Panc1 (cell line): ENCODE results near the gene EMX1. TPM values are rescaled to one million over a fixed set of nuclear protein-coding genes. Genes with fewer than 3 reads are reported as not detected.

ENCODE experiments used
- ATAC-seq: fragments of 200-7000 bp; cut with Tn5 transposase; 2 replicates; pipeline ENCODE4 v1.9.1; 2020; ENCODE audit warnings: mild to moderate bottlenecking, moderate library complexity
- BruUV-seq: library from RNA; stranded (reverse); fragments of 400-500 nt; replicated peaks from 2 replicates; lab custom pipeline; 2021; lab: Mats Ljungman, UMichigan
- CTCF ChIA-PET: fragments of 300-600 bp; sonication (Branson Sonifier 250); formaldehyde crosslinking; loops from one replicate; lab custom pipeline; 2022; ENCODE audit warnings: antibody characterized with exemption; lab: Charles Lee
- POLR2A ChIA-PET: fragments of 300-600 bp; sonication (Branson Sonifier 250); formaldehyde crosslinking; loops from one replicate; lab custom pipeline; 2022; ENCODE audit warnings: antibody characterized with exemption; lab: Charles Lee
- DNase-seq: peaks from one replicate; pipeline ENCODE4 v3.0.0-alpha.2; 2010; ENCODE audit warnings: low read depth, low spot score
- H3K27ac ChIP-seq: 2 replicates; pipeline ENCODE4 v1.5.1; 2011; ENCODE audit warnings: mild to moderate bottlenecking, low read length, inconsistent platforms
- H3K27me3 ChIP-seq: fragments of 200-500 bp; sonication (Bioruptor generic); 2 replicates; pipeline ENCODE4 v1.6.0; 2014; ENCODE audit warnings: low read length, inconsistent platforms; ENCODE audit not compliant: control insufficient read depth, insufficient read depth
- H3K36me3 ChIP-seq: fragments of 200-500 bp; sonication (Bioruptor generic); 2 replicates; pipeline ENCODE4 v1.5.1; 2014; ENCODE audit warnings: inconsistent platforms, mild to moderate bottlenecking, low read length, moderate library complexity; ENCODE audit not compliant: control insufficient read depth, insufficient read depth
- H3K4me1 ChIP-seq: 2 replicates; pipeline ENCODE4 v1.5.1; 2011; ENCODE audit warnings: inconsistent platforms, mild to moderate bottlenecking, low read length, moderate library complexity; ENCODE audit not compliant: control insufficient read depth, insufficient read depth
- H3K4me3 ChIP-seq, 2 experiments: 2 replicates each; pipeline ENCODE4 v1.5.1; 2011 to 2012; ENCODE audit warnings: low read depth in 2 of 2, low read length in 2 of 2, mild to moderate bottlenecking in 2 of 2, inconsistent platforms in 1 of 2, moderate library complexity in 1 of 2
- H3K9me3 ChIP-seq: fragments of 200-500 bp; sonication (Bioruptor generic); 2 replicates; pipeline ENCODE4 v1.5.1; 2014; ENCODE audit warnings: low read depth, mild to moderate bottlenecking, inconsistent platforms, low read length, moderate library complexity; ENCODE audit not compliant: control insufficient read depth, insufficient read depth
- POLR2AphosphoS5 ChIP-seq: IDR thresholded peaks from 2 replicates; pipeline ENCODE4 v1.6.1; 2012; ENCODE audit warnings: mild to moderate bottlenecking, low read depth, low read length, moderate library complexity
- SIN3A ChIP-seq: IDR thresholded peaks from 2 replicates; pipeline ENCODE4 v1.6.1; 2012; ENCODE audit warnings: low read depth, mild to moderate bottlenecking, low read length, moderate library complexity, borderline replicate concordance; ENCODE audit not compliant: insufficient read depth
- TCF7L2 ChIP-seq: IDR thresholded peaks from 2 replicates; pipeline ENCODE4 v1.6.1; 2011; ENCODE audit warnings: mild to moderate bottlenecking, low read depth, low read length, inconsistent platforms
- in situ Hi-C: cut with HindIII; loops from 2 replicates; pipeline ENCODE4 v1.10.0; 2016; ENCODE audit warnings: low sequenced_read_pairs, low pct_unique_long_range_greater_than_20kb
- intact Hi-C: fragments of 100-400 bp; cut with micrococcal nuclease; formaldehyde crosslinking; loops from one replicate; pipeline ENCODE4 v1.10.0; 2022; ENCODE audit not compliant: unreplicated experiment
- total RNA-seq: library from RNA; stranded (reverse); gene quantifications from one replicate; pipeline ENCODE4 v1.2.1, GENCODE V29; 2021; ENCODE audit not compliant: unreplicated experiment
- TF ChIP-seq, protein P1 (sequence below): fragments of 450-650 bp; IDR thresholded peaks from 2 replicates; pipeline ENCODE4 v1.5.1; 2017; ENCODE audit warnings: mild to moderate bottlenecking
- TF ChIP-seq, protein P2 (sequence below), 2 experiments: IDR thresholded peaks; 2 replicates each; pipeline ENCODE4 v1.6.1; 2011 to 2012; ENCODE audit warnings: low read depth in 2 of 2, control low read depth in 1 of 2, low read length in 1 of 2, mild to moderate bottlenecking in 1 of 2, moderate library complexity in 1 of 2; ENCODE audit not compliant: insufficient read depth in 1 of 2

Gene EMX1
- total RNA-seq, 1 experiment from 2014 or later, result 0.36 TPM

DNA sequence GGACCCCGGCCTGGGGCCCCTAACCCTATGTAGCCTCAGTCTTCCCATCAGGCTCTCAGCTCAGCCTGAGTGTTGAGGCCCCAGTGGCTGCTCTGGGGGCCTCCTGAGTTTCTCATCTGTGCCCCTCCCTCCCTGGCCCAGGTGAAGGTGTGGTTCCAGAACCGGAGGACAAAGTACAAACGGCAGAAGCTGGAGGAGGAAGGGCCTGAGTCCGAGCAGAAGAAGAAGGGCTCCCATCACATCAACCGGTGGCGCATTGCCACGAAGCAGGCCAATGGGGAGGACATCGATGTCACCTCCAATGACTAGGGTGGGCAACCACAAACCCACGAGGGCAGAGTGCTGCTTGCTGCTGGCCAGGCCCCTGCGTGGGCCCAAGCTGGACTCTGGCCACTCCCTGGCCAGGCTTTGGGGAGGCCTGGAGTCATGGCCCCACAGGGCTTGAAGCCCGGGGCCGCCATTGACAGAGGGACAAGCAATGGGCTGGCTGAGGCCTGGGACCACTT, 16.4 kb downstream of the EMX1 start:
- ATAC-seq (no peak), DNase-seq (no peak)
- H3K36me3 ChIP-seq, result no peaks in the 10 kb centered on the region
- intact Hi-C loops, result no loop called here
- POLR2A ChIA-PET, result no interaction called here
- no peak overlapping the region for H3K4me3 ChIP-seq
- no peaks in the 10 kb centered on the region for H3K4me1 ChIP-seq
- H3K27ac ChIP-seq, result no peak overlapping the region
- TF ChIP-seq, protein P1, sequence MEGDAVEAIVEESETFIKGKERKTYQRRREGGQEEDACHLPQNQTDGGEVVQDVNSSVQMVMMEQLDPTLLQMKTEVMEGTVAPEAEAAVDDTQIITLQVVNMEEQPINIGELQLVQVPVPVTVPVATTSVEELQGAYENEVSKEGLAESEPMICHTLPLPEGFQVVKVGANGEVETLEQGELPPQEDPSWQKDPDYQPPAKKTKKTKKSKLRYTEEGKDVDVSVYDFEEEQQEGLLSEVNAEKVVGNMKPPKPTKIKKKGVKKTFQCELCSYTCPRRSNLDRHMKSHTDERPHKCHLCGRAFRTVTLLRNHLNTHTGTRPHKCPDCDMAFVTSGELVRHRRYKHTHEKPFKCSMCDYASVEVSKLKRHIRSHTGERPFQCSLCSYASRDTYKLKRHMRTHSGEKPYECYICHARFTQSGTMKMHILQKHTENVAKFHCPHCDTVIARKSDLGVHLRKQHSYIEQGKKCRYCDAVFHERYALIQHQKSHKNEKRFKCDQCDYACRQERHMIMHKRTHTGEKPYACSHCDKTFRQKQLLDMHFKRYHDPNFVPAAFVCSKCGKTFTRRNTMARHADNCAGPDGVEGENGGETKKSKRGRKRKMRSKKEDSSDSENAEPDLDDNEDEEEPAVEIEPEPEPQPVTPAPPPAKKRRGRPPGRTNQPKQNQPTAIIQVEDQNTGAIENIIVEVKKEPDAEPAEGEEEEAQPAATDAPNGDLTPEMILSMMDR, result no peak
- TF ChIP-seq, protein P2, sequence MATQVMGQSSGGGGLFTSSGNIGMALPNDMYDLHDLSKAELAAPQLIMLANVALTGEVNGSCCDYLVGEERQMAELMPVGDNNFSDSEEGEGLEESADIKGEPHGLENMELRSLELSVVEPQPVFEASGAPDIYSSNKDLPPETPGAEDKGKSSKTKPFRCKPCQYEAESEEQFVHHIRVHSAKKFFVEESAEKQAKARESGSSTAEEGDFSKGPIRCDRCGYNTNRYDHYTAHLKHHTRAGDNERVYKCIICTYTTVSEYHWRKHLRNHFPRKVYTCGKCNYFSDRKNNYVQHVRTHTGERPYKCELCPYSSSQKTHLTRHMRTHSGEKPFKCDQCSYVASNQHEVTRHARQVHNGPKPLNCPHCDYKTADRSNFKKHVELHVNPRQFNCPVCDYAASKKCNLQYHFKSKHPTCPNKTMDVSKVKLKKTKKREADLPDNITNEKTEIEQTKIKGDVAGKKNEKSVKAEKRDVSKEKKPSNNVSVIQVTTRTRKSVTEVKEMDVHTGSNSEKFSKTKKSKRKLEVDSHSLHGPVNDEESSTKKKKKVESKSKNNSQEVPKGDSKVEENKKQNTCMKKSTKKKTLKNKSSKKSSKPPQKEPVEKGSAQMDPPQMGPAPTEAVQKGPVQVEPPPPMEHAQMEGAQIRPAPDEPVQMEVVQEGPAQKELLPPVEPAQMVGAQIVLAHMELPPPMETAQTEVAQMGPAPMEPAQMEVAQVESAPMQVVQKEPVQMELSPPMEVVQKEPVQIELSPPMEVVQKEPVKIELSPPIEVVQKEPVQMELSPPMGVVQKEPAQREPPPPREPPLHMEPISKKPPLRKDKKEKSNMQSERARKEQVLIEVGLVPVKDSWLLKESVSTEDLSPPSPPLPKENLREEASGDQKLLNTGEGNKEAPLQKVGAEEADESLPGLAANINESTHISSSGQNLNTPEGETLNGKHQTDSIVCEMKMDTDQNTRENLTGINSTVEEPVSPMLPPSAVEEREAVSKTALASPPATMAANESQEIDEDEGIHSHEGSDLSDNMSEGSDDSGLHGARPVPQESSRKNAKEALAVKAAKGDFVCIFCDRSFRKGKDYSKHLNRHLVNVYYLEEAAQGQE (IDR thresholded peaks at IDR 0.05; ENCODE audit: insufficient read depth in 1 of 2, low read depth in 2 of 2, low read length in 1 of 2), result no peak
- TF ChIP-seq POLR2AphosphoS5 (no peak), TCF7L2 (no peak), SIN3A (no peak)
- no peaks in the 10 kb centered on the region for H3K9me3 ChIP-seq
- CTCF ChIA-PET, result no interaction called here
- no TSS peak for BruUV-seq
- in situ Hi-C loops, result no loop called here
- H3K27me3 ChIP-seq, result peaks cover 5% of the 10 kb centered on the region; the same call in 1 of the 2 replicates

DNA sequence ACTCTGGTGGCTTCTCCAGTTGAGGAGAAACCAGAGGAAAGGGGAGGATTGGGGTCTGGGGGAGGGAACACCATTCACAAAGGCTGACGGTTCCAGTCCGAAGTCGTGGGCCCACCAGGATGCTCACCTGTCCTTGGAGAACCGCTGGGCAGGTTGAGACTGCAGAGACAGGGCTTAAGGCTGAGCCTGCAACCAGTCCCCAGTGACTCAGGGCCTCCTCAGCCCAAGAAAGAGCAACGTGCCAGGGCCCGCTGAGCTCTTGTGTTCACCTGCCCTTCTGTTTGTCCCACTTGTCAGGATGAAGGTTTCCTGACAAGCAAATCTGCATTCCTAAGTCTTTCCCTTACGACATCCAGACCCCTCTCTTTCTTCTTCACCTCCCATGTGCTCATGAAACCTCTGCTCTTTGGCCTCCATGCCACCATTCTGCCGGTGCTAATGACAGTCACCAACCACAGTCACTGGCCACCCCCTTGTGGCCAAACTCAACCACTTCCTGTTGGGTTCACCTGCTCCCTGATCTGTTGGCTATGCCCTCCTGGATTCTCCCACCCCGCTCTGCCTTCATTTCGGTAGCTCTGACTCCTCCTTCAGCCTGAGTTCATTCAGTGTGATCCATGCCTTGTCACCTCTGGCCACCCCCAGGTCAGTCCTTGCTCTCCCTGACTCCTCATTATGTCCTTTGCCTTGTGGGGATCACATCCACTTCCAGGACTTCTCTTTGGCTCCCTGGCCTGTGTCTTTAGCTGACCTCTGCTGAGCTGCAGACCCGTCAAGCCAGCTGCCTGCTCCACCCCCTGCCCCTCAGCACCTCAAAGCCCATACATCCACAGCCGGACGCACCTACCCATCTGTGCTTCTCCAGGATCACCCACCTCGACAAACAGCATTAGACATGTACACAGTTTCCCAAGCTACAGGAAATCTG, 17.6 kb downstream of the EMX1 start:
- intact Hi-C loops, result loop anchor here (1.0 kb wide), 1 partner anchor 42 kb away; no protein-coding TSS in a partner anchor
- in situ Hi-C loops, result no loop called here
- no peak for DNase-seq

More for the DNA sequence above, 17.6 kb downstream of the EMX1 start:
- TF ChIP-seq, protein P2 (IDR thresholded peaks at IDR 0.05; ENCODE audit: insufficient read depth in 1 of 2, low read depth in 2 of 2, low read length in 1 of 2), result no peak
- TF ChIP-seq TCF7L2 (no peak), POLR2AphosphoS5 (no peak), SIN3A (no peak)
- TF ChIP-seq, protein P1, result no peak
- Histone ChIP-seq H3K4me3 (no peak overlapping the region), H3K36me3 (no peaks in the 10 kb centered on the region), H3K27me3 (no peaks in the 10 kb centered on the region), H3K27ac (no peak overlapping the region), H3K4me1 (no peaks in the 10 kb centered on the region), H3K9me3 (no peaks in the 10 kb centered on the region)
- ChIA-PET POLR2A (no interaction called here), CTCF (interaction anchor here (0.6 to 2.8 kb wide), 3 partner anchors 41 to 349 kb away, joined by 3 to 20 read pairs (median 3); no protein-coding TSS in a partner anchor)
- no TSS peak for BruUV-seq
- ATAC-seq, result peak; percentile 59; the same call in 1 of the 2 replicates
